Stimulated activated naive B cell treated with anti-CD40 and anti-IgM and Interleukin-4, amounts not matched to agents 10 μg/mL and 1 μg/mL and 100 μg/mL, for 72 hours (primary cell): ENCODE measurements around the gene ATP13A5.

Experiments
- ATAC-seq, 2 donors: fragments of 150-1000 bp; cut with Tn5 transposase; replicated peaks; 2 replicates each; pipeline ENCODE4 v1.10.0; 2021; ENCODE audit warnings: moderate library complexity in 1 of 2
- DNase-seq: peaks from one replicate; pipeline ENCODE4 v3.0.0; 2021
- H3K27ac Mint-ChIP-seq: one replicate; pipeline ENCODE4 v1.8.0; 2022; ENCODE audit warnings: mild to moderate bottlenecking, mixed read lengths
- H3K27me3 Mint-ChIP-seq, 2 donors: one replicate each; pipeline ENCODE4 v1.8.0; 2022; ENCODE audit warnings: mixed read lengths in 2 of 2
- H3K36me3 Mint-ChIP-seq, 2 donors: one replicate each; pipeline ENCODE4 v1.8.0; 2022; ENCODE audit warnings: mixed read lengths in 2 of 2, mild to moderate bottlenecking in 1 of 2
- H3K4me1 Mint-ChIP-seq, 2 donors: one replicate each; pipeline ENCODE4 v1.8.0; 2022; ENCODE audit warnings: mixed read lengths in 2 of 2, mild to moderate bottlenecking in 1 of 2
- H3K4me3 Mint-ChIP-seq, 2 donors: one replicate each; pipeline ENCODE4 v1.8.0; 2022; ENCODE audit warnings: mild to moderate bottlenecking in 2 of 2, mixed read lengths in 2 of 2, moderate library complexity in 1 of 2
- H3K9me3 Mint-ChIP-seq, 2 donors: one replicate each; pipeline ENCODE4 v1.8.0; 2022; ENCODE audit warnings: mixed read lengths in 2 of 2, mild to moderate bottlenecking in 1 of 2

Gene ATP13A5

GRCh38 chr3:193261970-193262369, 116.6 kb downstream of the ATP13A5 start:
- no peaks in the 10 kb centered on the region for H3K9me3 Mint-ChIP-seq
- H3K36me3 Mint-ChIP-seq = no peaks in the 10 kb centered on the region
- H3K4me3 Mint-ChIP-seq = no peak overlapping the region
- DNase-seq = no peak
- no peak overlapping the region for H3K27ac Mint-ChIP-seq
- no peak for ATAC-seq
- no peaks in the 10 kb centered on the region for H3K27me3 Mint-ChIP-seq
- no peaks in the 10 kb centered on the region for H3K4me1 Mint-ChIP-seq

GRCh38 chr3:193253986-193254660, 124.4 kb downstream of the ATP13A5 start:
- no peak for DNase-seq
- Mint-ChIP-seq H3K4me1 (no peaks in the 10 kb centered on the region), H3K4me3 (no peak overlapping the region), H3K27me3 (peaks cover 6% of the 10 kb centered on the region in 2 donors), H3K27ac (no peak overlapping the region), H3K9me3 (peaks cover 7 to 10% of the 10 kb centered on the region in 2 donors), H3K36me3 (no peaks in the 10 kb centered on the region)
- ATAC-seq = no peak

- ATAC-seq (no peak), DNase-seq (no peak)
- no peaks in the 10 kb centered on the region for H3K36me3 Mint-ChIP-seq
- no peak overlapping the region for H3K4me3 Mint-ChIP-seq
- H3K27ac Mint-ChIP-seq = no peak overlapping the region
- peaks cover 0 to 1% of the 10 kb centered on the region in 2 donors for H3K27me3 Mint-ChIP-seq
- H3K4me1 Mint-ChIP-seq = no peaks in the 10 kb centered on the region
- H3K9me3 Mint-ChIP-seq = peaks cover 23 to 27% of the 10 kb centered on the region in 2 donors
Measured at GRCh38 chr3:193250492-193250891, 128.1 kb downstream of the ATP13A5 start.

- Mint-ChIP-seq H3K27ac (no peak overlapping the region), H3K4me3 (no peak overlapping the region), H3K27me3 (peaks cover 0 to 7% of the 10 kb centered on the region in 2 donors), H3K9me3 (peaks cover 27 to 34% of the 10 kb centered on the region in 2 donors), H3K36me3 (no peaks in the 10 kb centered on the region), H3K4me1 (no peaks in the 10 kb centered on the region)
- DNase-seq = no peak
- ATAC-seq = no peak
Measured at GRCh38 chr3:193248848-193249468, 129.6 kb downstream of the ATP13A5 start.

GRCh38 chr3:193243571-193243970, 135.0 kb downstream of the ATP13A5 start:
- no peaks in the 10 kb centered on the region for H3K36me3 Mint-ChIP-seq
- no peak for ATAC-seq

GRCh38 chr3:193241716-193242115, 136.8 kb downstream of the ATP13A5 start:
- no peak for DNase-seq
- Mint-ChIP-seq H3K4me3 (no peak overlapping the region), H3K9me3 (peaks cover 8 to 15% of the 10 kb centered on the region in 2 donors), H3K36me3 (no peaks in the 10 kb centered on the region), H3K4me1 (no peaks in the 10 kb centered on the region), H3K27me3 (peaks cover 28 to 31% of the 10 kb centered on the region in 2 donors), H3K27ac (no peak overlapping the region)
- no peak for ATAC-seq

More at GRCh38 chr3:193243571-193243970, 135.0 kb downstream of the ATP13A5 start:
- H3K4me3 Mint-ChIP-seq = no peak overlapping the region
- DNase-seq = no peak
- peaks cover 18 to 24% of the 10 kb centered on the region in 2 donors for H3K9me3 Mint-ChIP-seq
- no peaks in the 10 kb centered on the region for H3K4me1 Mint-ChIP-seq
- no peak overlapping the region for H3K27ac Mint-ChIP-seq
- H3K27me3 Mint-ChIP-seq = peaks cover 26 to 28% of the 10 kb centered on the region in 2 donors

GRCh38 chr3:193240850-193241706, 137.5 kb downstream of the ATP13A5 start, which contains the start of gene PLAAT1:
Gene PLAAT1 (plus strand): TSS chr3:193241222. CDS start chr3:193255651, 14,429 bp downstream.
- Mint-ChIP-seq H3K4me3 (peak within 1 kb of the TSS in 1 of 2 donors; percentile 37), H3K4me1 (no peaks in the 10 kb centered on the region), H3K27me3 (peaks cover 28 to 31% of the 10 kb centered on the region in 2 donors), H3K27ac (no peak within 1 kb of the TSS), H3K36me3 (no peaks in the 10 kb centered on the region), H3K9me3 (peaks cover 8 to 15% of the 10 kb centered on the region in 2 donors)
- DNase-seq (no peak), ATAC-seq (peak; percentile 60 to 73)

- Mint-ChIP-seq H3K27me3 (peaks cover 28 to 31% of the 10 kb centered on the region in 2 donors), H3K4me3 (no peak overlapping the region), H3K36me3 (no peaks in the 10 kb centered on the region), H3K9me3 (peaks cover 6 to 11% of the 10 kb centered on the region in 2 donors), H3K27ac (no peak overlapping the region), H3K4me1 (no peaks in the 10 kb centered on the region)
- ATAC-seq = no peak
- DNase-seq = no peak
Measured at GRCh38 chr3:193240436-193240849, 138.1 kb downstream of the ATP13A5 start.

GRCh38 chr3:193237030-193237429, 141.5 kb downstream of the ATP13A5 start:
- Mint-ChIP-seq H3K9me3 (peaks cover under 1 to 1% of the 10 kb centered on the region in 2 donors), H3K27ac (no peak overlapping the region), H3K36me3 (no peaks in the 10 kb centered on the region), H3K4me3 (no peak overlapping the region), H3K4me1 (no peaks in the 10 kb centered on the region), H3K27me3 (peaks cover 13 to 28% of the 10 kb centered on the region in 2 donors)
- DNase-seq = no peak
- ATAC-seq = no peak

GRCh38 chr3:193236599-193236998, 142.0 kb downstream of the ATP13A5 start:
- H3K9me3 Mint-ChIP-seq = no peaks in the 10 kb centered on the region
- H3K27ac Mint-ChIP-seq = no peak overlapping the region

GRCh38 chr3:193231201-193231600, 147.4 kb downstream of the ATP13A5 start:
- no peak overlapping the region for H3K4me3 Mint-ChIP-seq
- no peaks in the 10 kb centered on the region for H3K9me3 Mint-ChIP-seq
- no peak overlapping the region for H3K27ac Mint-ChIP-seq
- no peak for ATAC-seq
- no peaks in the 10 kb centered on the region for H3K4me1 Mint-ChIP-seq
- H3K27me3 Mint-ChIP-seq = peaks cover 5% of the 10 kb centered on the region in 2 donors
- H3K36me3 Mint-ChIP-seq = no peaks in the 10 kb centered on the region
- no peak for DNase-seq

More at GRCh38 chr3:193236599-193236998, 142.0 kb downstream of the ATP13A5 start:
- DNase-seq (no peak), ATAC-seq (no peak)
- no peaks in the 10 kb centered on the region for H3K4me1 Mint-ChIP-seq
- peaks cover 9 to 24% of the 10 kb centered on the region in 2 donors for H3K27me3 Mint-ChIP-seq
- H3K4me3 Mint-ChIP-seq = no peak overlapping the region
- no peaks in the 10 kb centered on the region for H3K36me3 Mint-ChIP-seq

GRCh38 chr3:193230610-193231009, 147.9 kb downstream of the ATP13A5 start:
- Mint-ChIP-seq H3K36me3 (no peaks in the 10 kb centered on the region), H3K9me3 (no peaks in the 10 kb centered on the region), H3K27me3 (peaks cover 5% of the 10 kb centered on the region in 2 donors), H3K4me1 (no peaks in the 10 kb centered on the region), H3K27ac (no peak overlapping the region), H3K4me3 (no peak overlapping the region)
- ATAC-seq = no peak
- no peak for DNase-seq

- ATAC-seq = no peak
- Mint-ChIP-seq H3K9me3 (no peaks in the 10 kb centered on the region), H3K27ac (no peak overlapping the region), H3K27me3 (peaks cover 5% of the 10 kb centered on the region in 2 donors), H3K4me3 (no peak overlapping the region), H3K4me1 (no peaks in the 10 kb centered on the region), H3K36me3 (no peaks in the 10 kb centered on the region)
- no peak for DNase-seq
Measured at GRCh38 chr3:193229851-193230420, 148.6 kb downstream of the ATP13A5 start.

- Mint-ChIP-seq H3K9me3 (no peaks in the 10 kb centered on the region), H3K4me3 (no peak overlapping the region), H3K36me3 (no peaks in the 10 kb centered on the region), H3K4me1 (no peaks in the 10 kb centered on the region), H3K27ac (no peak overlapping the region), H3K27me3 (peaks cover 0 to 5% of the 10 kb centered on the region in 2 donors)
- no peak for ATAC-seq
- DNase-seq = no peak
Measured at GRCh38 chr3:193228206-193228605, 150.3 kb downstream of the ATP13A5 start.
